Gastrocnemius medialis (tissue), 4 donors: Measurements from ENCODE around the gene PLCL1. TPM values are rescaled to one million over a fixed set of nuclear protein-coding genes. Genes with fewer than 3 reads are reported as not detected.
A peak's percentile ranks its signal among the peaks of the same experiment; 100 is the strongest.

Source experiments
- ATAC-seq, 2 donors: fragments of 150-250 bp; one replicate each; pipeline ENCODE4 v1.9.1; 2016
- DNase-seq, 2 donors: peaks; one replicate each; pipeline ENCODE4 v3.0.0-alpha.2; 2019
- H3K27ac ChIP-seq, 4 donors: fragments of 200-600 bp; sonication (generic); 1 replicate in 1 of 4; 2 replicates in 3 of 4; pipeline ENCODE4 v1.5.1; 2016 to 2018; ENCODE audit warnings: mild to moderate bottlenecking in 2 of 4, moderate library complexity in 1 of 4
- H3K27me3 ChIP-seq, 3 donors: fragments of 200-600 bp; sonication (generic) in 2 of 3; 1 replicate in 1 of 3; 2 replicates in 2 of 3; pipeline versions ENCODE4 v1.5.1 to v1.6.0; 2016 to 2019; ENCODE audit warnings: mild to moderate bottlenecking in 1 of 3, moderate library complexity in 1 of 3
- H3K36me3 ChIP-seq, 2 donors: fragments of 200-600 bp; sonication (generic) in 1 of 2; one replicate each; pipeline ENCODE4 v1.5.1; 2017 to 2018
- H3K4me1 ChIP-seq, 2 donors: fragments of 200-600 bp; sonication (generic) in 1 of 2; one replicate each; pipeline ENCODE4 v1.5.1; 2016 to 2017; ENCODE audit warnings: mild to moderate bottlenecking in 2 of 2
- H3K4me3 ChIP-seq, 4 donors: fragments of 200-600 bp; sonication (generic) in 3 of 4; 1 replicate in 1 of 4; 2 replicates in 3 of 4; pipeline ENCODE4 v1.5.1; 2016 to 2019; ENCODE audit warnings: mild to moderate bottlenecking in 2 of 4
- H3K9me3 ChIP-seq, 3 donors: fragments of 200-600 bp; sonication (generic) in 2 of 3; 1 replicate in 1 of 3; 2 replicates in 2 of 3; pipeline ENCODE4 v1.5.1; 2016 to 2019
- CTCF ChIP-seq, 5 experiments: fragments of 450-650 bp in 3 of 5; fragments of 200-600 bp in 2 of 5; sonication (generic) in 2 of 5; IDR thresholded peaks in 4 of 5; conservative IDR thresholded peaks in 1 of 5; 1 replicate in 4 of 5; 2 replicates in 1 of 5; pipeline ENCODE4 v1.5.1; 2016 to 2019; ENCODE audit warnings: antibody characterized with exemption in 5 of 5, mild to moderate bottlenecking in 3 of 5, moderate library complexity in 3 of 5
- POLR2A ChIP-seq, 2 donors: fragments of 450-650 bp; IDR thresholded peaks; one replicate each; pipeline ENCODE4 v1.6.1; 2017; ENCODE audit warnings: antibody characterized with exemption in 2 of 2, mild to moderate bottlenecking in 2 of 2, moderate library complexity in 2 of 2
- in situ Hi-C, 4 donors: fragments of 200-750 bp; cut with MboI; loops; one replicate each; pipeline versions ENCODE4 v1.15.0 to v1.8.0; 2017; ENCODE audit warnings: low sequenced_read_pairs in 4 of 4
- intact Hi-C: fragments of 100-400 bp; cut with DNase I; formaldehyde crosslinking; loops from one replicate; pipeline ENCODE4 v1.15.1; 2023; ENCODE audit warnings: low total_unique reads
- total RNA-seq, 4 donors: library from RNA; depleted of rRNA; stranded (reverse); fragments of >200 nt; gene quantifications; one replicate each; pipeline versions ENCODE4 v1.1.0 to v1.2.3, GENCODE V29; 2016

Gene PLCL1
- total RNA-seq, 4 donors from 2014 or later: 5.9 to 10.7 (median 9.8) TPM

- Histone ChIP-seq H3K9me3 (no peaks in the 10 kb centered on the region), H3K4me1 (peaks cover 27 to 30% of the 10 kb centered on the region in 2 donors), H3K27ac (peak overlapping the region in 1 of 4 donors; percentile 39), H3K36me3 (no peaks in the 10 kb centered on the region), H3K27me3 (no peaks in the 10 kb centered on the region), H3K4me3 (no peak overlapping the region)
- no peak for TF ChIP-seq POLR2A (IDR thresholded peaks at IDR 0.05)
- TF ChIP-seq CTCF (IDR thresholded peaks at IDR 0.05 in 4 of 5, conservative IDR thresholded peaks at IDR 0.05 in 1 of 5): no peak
- ATAC-seq (peak in 1 of 2 donors; percentile 64), DNase-seq (no peak)
- in situ Hi-C loops (no loop called here), intact Hi-C loops (no loop called here)
These were observed 79.1 kb downstream of the PLCL1 start for GRCh38 chr2:197883354-197884032.

GRCh38 chr2:197884252-197884651 lies 79.9 kb downstream of the PLCL1 start:
- H3K9me3 ChIP-seq: no peaks in the 10 kb centered on the region
- no peak overlapping the region for H3K4me3 ChIP-seq
- DNase-seq (no peak), ATAC-seq (no peak)
- no peak for TF ChIP-seq CTCF (IDR thresholded peaks at IDR 0.05 in 4 of 5, conservative IDR thresholded peaks at IDR 0.05 in 1 of 5)
- TF ChIP-seq POLR2A (IDR thresholded peaks at IDR 0.05): no peak
- peak overlapping the region in 1 of 4 donors; percentile 39 for H3K27ac ChIP-seq
- in situ Hi-C loops (no loop called here), intact Hi-C loops (no loop called here)
- no peaks in the 10 kb centered on the region for H3K27me3 ChIP-seq
- H3K4me1 ChIP-seq: peaks cover 19 to 24% of the 10 kb centered on the region in 2 donors
- H3K36me3 ChIP-seq: no peaks in the 10 kb centered on the region

DNA sequence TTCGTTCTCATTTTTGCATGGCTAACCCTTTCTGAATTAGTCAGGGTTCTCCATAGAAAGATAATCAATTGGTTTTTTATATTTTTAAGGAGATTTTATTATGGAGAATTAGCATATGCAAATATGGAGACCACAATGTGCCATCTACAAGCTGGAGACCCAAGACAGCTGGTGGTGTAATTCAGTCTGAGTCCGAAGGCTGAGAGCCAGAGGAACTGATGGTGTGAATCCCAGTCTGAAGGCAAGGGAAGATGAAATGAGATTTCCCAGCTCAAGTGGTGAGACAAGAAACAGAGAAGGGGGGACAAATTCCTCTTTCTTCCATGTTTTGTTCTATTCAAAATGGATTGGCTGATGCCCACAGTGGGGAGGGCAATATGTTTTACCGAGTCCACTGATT lies 80.7 kb downstream of the PLCL1 start:
- ATAC-seq (no peak), DNase-seq (no peak)
- Histone ChIP-seq H3K27me3 (no peaks in the 10 kb centered on the region), H3K4me1 (peaks cover 16 to 20% of the 10 kb centered on the region in 2 donors), H3K4me3 (no peak overlapping the region), H3K27ac (no peak overlapping the region), H3K9me3 (no peaks in the 10 kb centered on the region), H3K36me3 (no peaks in the 10 kb centered on the region)
- in situ Hi-C loops: no loop called here
- TF ChIP-seq POLR2A (IDR thresholded peaks at IDR 0.05): no peak
- no peak for TF ChIP-seq CTCF (IDR thresholded peaks at IDR 0.05 in 4 of 5, conservative IDR thresholded peaks at IDR 0.05 in 1 of 5)
- intact Hi-C loops: no loop called here

DNA sequence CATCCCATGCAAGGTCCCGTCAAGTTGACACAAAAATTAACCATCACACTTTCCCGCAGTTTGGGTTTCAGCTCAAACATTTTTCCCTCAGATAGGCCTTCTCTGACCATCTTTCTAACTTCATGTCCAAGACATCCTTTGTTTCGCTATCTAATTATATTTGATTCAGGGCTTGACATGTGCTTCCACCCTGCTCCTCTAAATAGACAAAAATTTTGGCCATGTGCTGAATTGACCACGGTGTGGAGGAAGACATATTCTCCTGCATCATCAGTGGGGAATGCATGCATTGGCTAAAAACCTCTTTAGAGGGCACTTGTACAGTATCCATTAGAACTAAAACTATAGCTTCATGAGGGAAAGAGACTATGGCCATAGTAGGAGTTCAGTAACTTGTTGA lies 81.2 kb downstream of the PLCL1 start:
- intact Hi-C loops (no loop called here), in situ Hi-C loops (no loop called here)
- no peak for ATAC-seq
- Histone ChIP-seq H3K9me3 (no peaks in the 10 kb centered on the region), H3K27ac (no peak overlapping the region), H3K27me3 (no peaks in the 10 kb centered on the region), H3K4me1 (peaks cover 16 to 21% of the 10 kb centered on the region in 2 donors), H3K4me3 (no peak overlapping the region), H3K36me3 (no peaks in the 10 kb centered on the region)
- no peak for DNase-seq
- TF ChIP-seq POLR2A (IDR thresholded peaks at IDR 0.05) (no peak), CTCF (IDR thresholded peaks at IDR 0.05 in 4 of 5, conservative IDR thresholded peaks at IDR 0.05 in 1 of 5) (no peak)

- intact Hi-C loops: no loop called here
- H3K27ac ChIP-seq: no peak overlapping the region
- in situ Hi-C loops: no loop called here
- H3K9me3 ChIP-seq: no peaks in the 10 kb centered on the region
- DNase-seq (no peak), ATAC-seq (no peak)
- H3K4me1 ChIP-seq: peaks cover 30 to 34% of the 10 kb centered on the region in 2 donors
- TF ChIP-seq POLR2A (IDR thresholded peaks at IDR 0.05): no peak
- TF ChIP-seq CTCF (IDR thresholded peaks at IDR 0.05 in 4 of 5, conservative IDR thresholded peaks at IDR 0.05 in 1 of 5): no peak
- no peaks in the 10 kb centered on the region for H3K36me3 ChIP-seq
- H3K27me3 ChIP-seq: no peaks in the 10 kb centered on the region
- no peak overlapping the region for H3K4me3 ChIP-seq
These were observed 83.9 kb downstream of the PLCL1 start for GRCh38 chr2:197888321-197888720.
